ENCODE results near the gene PCGF1. TPM values are rescaled to one million over a fixed set of nuclear protein-coding genes. Genes with fewer than 3 reads are reported as not detected.

The PCGF1 gene
- total and polyA plus RNA-seq, 2 of the 13 experiments (the other 11 are each of a cell fraction or from before 2014, with no cell fraction given), result 20.4 to 22.6 TPM

DNA sequence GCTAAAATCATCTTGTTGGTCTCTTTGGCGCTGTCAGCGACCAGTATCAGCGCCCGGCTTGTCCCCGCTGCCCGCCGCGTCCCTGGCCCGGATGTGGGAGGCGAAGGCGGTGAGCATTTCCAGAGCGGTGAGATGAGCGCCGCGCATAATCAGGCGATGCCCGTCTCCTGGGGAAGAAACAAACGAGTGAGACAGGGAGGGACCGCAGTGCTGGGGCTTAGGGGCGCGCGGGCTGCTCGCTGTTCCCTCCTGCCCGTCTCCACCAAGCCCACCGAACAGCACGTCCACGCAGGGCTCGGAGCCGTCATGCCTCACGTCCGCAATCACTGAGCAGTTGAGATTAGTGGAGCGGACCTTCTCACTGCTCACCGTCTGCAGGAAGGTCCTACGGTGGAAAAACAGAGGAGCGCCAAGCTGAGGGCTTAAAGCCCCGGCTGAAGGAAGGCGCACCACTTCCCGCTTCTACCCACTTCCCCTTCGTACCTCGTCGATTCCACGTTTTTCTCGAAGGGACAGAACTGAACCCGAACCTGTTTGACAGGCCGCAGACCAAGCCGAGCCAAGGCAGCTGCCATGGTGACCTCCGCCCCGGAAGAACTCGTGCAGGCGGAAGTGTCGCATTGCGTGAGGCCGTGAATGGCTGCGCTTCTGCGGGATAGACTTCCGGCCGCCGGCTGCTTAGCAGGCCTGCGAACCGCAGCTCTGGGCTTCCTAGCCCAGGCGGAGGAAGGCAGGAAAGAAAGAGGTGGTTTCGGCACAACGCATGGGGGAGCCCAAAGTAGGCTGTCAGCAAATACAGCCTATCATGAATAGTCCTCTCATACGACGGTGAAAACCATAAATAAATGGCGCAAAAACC is 35.2 kb downstream of the PCGF1 start, which contains the start of gene MRPL53 (continued):
- TF ChIP-seq, protein P1, sequence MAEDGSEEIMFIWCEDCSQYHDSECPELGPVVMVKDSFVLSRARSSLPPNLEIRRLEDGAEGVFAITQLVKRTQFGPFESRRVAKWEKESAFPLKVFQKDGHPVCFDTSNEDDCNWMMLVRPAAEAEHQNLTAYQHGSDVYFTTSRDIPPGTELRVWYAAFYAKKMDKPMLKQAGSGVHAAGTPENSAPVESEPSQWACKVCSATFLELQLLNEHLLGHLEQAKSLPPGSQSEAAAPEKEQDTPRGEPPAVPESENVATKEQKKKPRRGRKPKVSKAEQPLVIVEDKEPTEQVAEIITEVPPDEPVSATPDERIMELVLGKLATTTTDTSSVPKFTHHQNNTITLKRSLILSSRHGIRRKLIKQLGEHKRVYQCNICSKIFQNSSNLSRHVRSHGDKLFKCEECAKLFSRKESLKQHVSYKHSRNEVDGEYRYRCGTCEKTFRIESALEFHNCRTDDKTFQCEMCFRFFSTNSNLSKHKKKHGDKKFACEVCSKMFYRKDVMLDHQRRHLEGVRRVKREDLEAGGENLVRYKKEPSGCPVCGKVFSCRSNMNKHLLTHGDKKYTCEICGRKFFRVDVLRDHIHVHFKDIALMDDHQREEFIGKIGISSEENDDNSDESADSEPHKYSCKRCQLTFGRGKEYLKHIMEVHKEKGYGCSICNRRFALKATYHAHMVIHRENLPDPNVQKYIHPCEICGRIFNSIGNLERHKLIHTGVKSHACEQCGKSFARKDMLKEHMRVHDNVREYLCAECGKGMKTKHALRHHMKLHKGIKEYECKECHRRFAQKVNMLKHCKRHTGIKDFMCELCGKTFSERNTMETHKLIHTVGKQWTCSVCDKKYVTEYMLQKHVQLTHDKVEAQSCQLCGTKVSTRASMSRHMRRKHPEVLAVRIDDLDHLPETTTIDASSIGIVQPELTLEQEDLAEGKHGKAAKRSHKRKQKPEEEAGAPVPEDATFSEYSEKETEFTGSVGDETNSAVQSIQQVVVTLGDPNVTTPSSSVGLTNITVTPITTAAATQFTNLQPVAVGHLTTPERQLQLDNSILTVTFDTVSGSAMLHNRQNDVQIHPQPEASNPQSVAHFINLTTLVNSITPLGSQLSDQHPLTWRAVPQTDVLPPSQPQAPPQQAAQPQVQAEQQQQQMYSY (CRISPR knock-in tag; IDR thresholded peaks at IDR 0.05), result peak; percentile 46; the same call in 1 of the 2 replicates
- TF ChIP-seq, protein P2, sequence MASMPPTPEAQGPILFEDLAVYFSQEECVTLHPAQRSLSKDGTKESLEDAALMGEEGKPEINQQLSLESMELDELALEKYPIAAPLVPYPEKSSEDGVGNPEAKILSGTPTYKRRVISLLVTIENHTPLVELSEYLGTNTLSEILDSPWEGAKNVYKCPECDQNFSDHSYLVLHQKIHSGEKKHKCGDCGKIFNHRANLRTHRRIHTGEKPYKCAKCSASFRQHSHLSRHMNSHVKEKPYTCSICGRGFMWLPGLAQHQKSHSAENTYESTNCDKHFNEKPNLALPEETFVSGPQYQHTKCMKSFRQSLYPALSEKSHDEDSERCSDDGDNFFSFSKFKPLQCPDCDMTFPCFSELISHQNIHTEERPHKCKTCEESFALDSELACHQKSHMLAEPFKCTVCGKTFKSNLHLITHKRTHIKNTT (CRISPR knock-in tag; IDR thresholded peaks at IDR 0.05), result no peak
- TF ChIP-seq ZNF792 (CRISPR knock-in tag; IDR thresholded peaks at IDR 0.05) (peak; percentile 64; the same call in 1 of the 2 replicates), SMAD1 (CRISPR knock-in tag; IDR thresholded peaks at IDR 0.05; ENCODE audit: borderline replicate concordance, low read depth) (peak; percentile 99), STAT6 (CRISPR knock-in tag; IDR thresholded peaks at IDR 0.05; ENCODE audit: borderline replicate concordance) (peak; percentile 95; the same call in 1 of the 2 replicates), ZNF703 (CRISPR knock-in tag; IDR thresholded peaks at IDR 0.05; ENCODE audit: borderline replicate concordance) (no peak; the same call in 1 of the 2 replicates), ZFX (CRISPR knock-in tag; IDR thresholded peaks at IDR 0.05; ENCODE audit: low read depth) (peak; percentile 100), SIX4 (CRISPR knock-in tag; IDR thresholded peaks at IDR 0.05) (peak; percentile 38; the same call in 1 of the 2 replicates), ZBTB21 (CRISPR knock-in tag; IDR thresholded peaks at IDR 0.05) (peak; percentile 64; the same call in 1 of the 2 replicates), ZNF282 (IDR thresholded peaks at IDR 0.05; ENCODE audit: partially characterized antibody) (no peak), SALL1 (CRISPR knock-in tag; IDR thresholded peaks at IDR 0.05) (peak; percentile 96), ZNF10 (CRISPR knock-in tag; IDR thresholded peaks at IDR 0.05; ENCODE audit: borderline replicate concordance, low read depth) (peak; percentile 74), FOSL2 (CRISPR knock-in tag; IDR thresholded peaks at IDR 0.05) (peak; percentile 74), MYC (CRISPR knock-in tag; IDR thresholded peaks at IDR 0.05; ENCODE audit: borderline replicate concordance) (peak; percentile 85; the same call in 1 of the 2 replicates), HNRNPH1 (optimal IDR thresholded peaks at IDR 0.05; ENCODE audit: low read depth, low read length) (peak; percentile 39), CREB3 (CRISPR knock-in tag; IDR thresholded peaks at IDR 0.05) (peak; percentile 38; the same call in 1 of the 2 replicates), JARID2 (CRISPR knock-in tag; IDR thresholded peaks at IDR 0.05; ENCODE audit: insufficient replicate concordance) (peak; percentile 44)
- TF ChIP-seq, protein P3, sequence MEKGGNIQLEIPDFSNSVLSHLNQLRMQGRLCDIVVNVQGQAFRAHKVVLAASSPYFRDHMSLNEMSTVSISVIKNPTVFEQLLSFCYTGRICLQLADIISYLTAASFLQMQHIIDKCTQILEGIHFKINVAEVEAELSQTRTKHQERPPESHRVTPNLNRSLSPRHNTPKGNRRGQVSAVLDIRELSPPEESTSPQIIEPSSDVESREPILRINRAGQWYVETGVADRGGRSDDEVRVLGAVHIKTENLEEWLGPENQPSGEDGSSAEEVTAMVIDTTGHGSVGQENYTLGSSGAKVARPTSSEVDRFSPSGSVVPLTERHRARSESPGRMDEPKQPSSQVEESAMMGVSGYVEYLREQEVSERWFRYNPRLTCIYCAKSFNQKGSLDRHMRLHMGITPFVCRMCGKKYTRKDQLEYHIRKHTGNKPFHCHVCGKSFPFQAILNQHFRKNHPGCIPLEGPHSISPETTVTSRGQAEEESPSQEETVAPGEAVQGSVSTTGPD (CRISPR knock-in tag; IDR thresholded peaks at IDR 0.05), result no peak
